Gastrocnemius medialis (tissue), 4 donors: ENCODE results near the gene SLC37A1.

ENCODE experiments used
- POLR2A ChIP-seq, 2 donors: fragments of 450-650 bp; IDR thresholded peaks; one replicate each; pipeline ENCODE4 v1.6.1; 2017; ENCODE audit warnings: antibody characterized with exemption in 2 of 2, mild to moderate bottlenecking in 2 of 2, moderate library complexity in 2 of 2
- TF ChIP-seq, protein P1 (sequence below), 5 experiments: fragments of 450-650 bp in 3 of 5; fragments of 200-600 bp in 2 of 5; sonication (generic) in 2 of 5; IDR thresholded peaks in 4 of 5; conservative IDR thresholded peaks in 1 of 5; 1 replicate in 4 of 5; 2 replicates in 1 of 5; pipeline ENCODE4 v1.5.1; 2016 to 2019; ENCODE audit warnings: antibody characterized with exemption in 5 of 5, mild to moderate bottlenecking in 3 of 5, moderate library complexity in 3 of 5

DNA sequence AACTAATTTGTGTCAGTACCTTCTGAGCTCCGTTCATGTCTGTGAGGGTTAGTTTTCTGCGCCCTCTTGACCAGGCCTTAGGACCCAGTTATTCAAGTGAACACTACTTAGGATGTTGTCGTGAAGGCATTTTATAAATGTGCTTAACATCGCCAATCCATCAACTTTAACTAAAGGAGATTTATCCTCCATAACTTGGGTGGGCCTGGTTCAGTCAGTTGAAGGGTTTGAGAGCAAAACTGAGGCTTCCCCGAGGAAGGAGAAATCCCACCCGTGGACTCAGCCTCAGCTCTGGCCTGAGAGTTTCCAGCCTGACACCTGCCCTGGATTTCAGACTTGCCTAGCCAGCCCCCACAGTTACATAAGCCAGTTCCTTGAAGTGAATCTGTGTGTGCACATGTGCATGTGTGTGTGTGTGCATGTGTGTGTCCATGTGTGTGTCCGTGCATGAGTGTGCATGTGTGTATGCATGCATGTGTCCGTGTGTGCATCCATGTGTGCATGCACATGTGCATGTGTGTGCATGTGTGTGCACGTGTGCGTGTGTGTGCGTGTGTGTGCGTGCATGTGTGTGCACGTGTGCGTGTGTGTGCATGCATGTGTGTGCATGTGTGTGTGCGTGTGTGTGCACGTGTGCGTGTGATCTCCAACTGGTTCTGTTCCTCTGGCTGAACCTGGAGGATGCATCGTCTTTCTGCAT, 77.7 kb downstream of the SLC37A1 start:
- TF ChIP-seq, protein P1, sequence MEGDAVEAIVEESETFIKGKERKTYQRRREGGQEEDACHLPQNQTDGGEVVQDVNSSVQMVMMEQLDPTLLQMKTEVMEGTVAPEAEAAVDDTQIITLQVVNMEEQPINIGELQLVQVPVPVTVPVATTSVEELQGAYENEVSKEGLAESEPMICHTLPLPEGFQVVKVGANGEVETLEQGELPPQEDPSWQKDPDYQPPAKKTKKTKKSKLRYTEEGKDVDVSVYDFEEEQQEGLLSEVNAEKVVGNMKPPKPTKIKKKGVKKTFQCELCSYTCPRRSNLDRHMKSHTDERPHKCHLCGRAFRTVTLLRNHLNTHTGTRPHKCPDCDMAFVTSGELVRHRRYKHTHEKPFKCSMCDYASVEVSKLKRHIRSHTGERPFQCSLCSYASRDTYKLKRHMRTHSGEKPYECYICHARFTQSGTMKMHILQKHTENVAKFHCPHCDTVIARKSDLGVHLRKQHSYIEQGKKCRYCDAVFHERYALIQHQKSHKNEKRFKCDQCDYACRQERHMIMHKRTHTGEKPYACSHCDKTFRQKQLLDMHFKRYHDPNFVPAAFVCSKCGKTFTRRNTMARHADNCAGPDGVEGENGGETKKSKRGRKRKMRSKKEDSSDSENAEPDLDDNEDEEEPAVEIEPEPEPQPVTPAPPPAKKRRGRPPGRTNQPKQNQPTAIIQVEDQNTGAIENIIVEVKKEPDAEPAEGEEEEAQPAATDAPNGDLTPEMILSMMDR (IDR thresholded peaks at IDR 0.05 in 4 of 5, conservative IDR thresholded peaks at IDR 0.05 in 1 of 5) = no peak
- no peak for TF ChIP-seq POLR2A (IDR thresholded peaks at IDR 0.05)
